Ishikawa (cell line): ENCODE results near the gene ABCC3.

Experiments
- CEBPB ChIP-seq: IDR thresholded peaks from 2 replicates; pipeline ENCODE4 v1.6.1; 2012
- EP300 ChIP-seq: IDR thresholded peaks from 2 replicates; pipeline ENCODE4 v1.6.1; 2012; ENCODE audit warnings: borderline replicate concordance
- FOXM1 ChIP-seq: IDR thresholded peaks from 2 replicates; pipeline ENCODE4 v1.6.1; 2012; ENCODE audit warnings: low read depth, borderline replicate concordance
- RAD21 ChIP-seq: IDR thresholded peaks from 2 replicates; pipeline ENCODE4 v1.6.1; 2012; ENCODE audit warnings: low read depth
- TAF1 ChIP-seq: IDR thresholded peaks from 2 replicates; pipeline ENCODE4 v1.6.1; 2012; ENCODE audit warnings: low read depth, mild to moderate bottlenecking
- TEAD4 ChIP-seq: IDR thresholded peaks from 2 replicates; pipeline ENCODE4 v1.6.1; 2012
- USF1 ChIP-seq: IDR thresholded peaks from 2 replicates; pipeline ENCODE4 v1.6.1; 2012

- TF ChIP-seq RAD21 (no peak), EP300 (no peak), CEBPB (no peak), TAF1 (no peak), FOXM1 (no peak), USF1 (no peak), TEAD4 (no peak)
Observed at GRCh38 chr17:50712641-50713040, 78.0 kb downstream of the ABCC3 start.
